ENCODE results near the gene CADM2.

Gene CADM2

GRCh38 chr3:85189731-85190130 lies 230.9 kb downstream of the CADM2 start:
- no peak for DNase-seq (ENCODE audit: low read depth in 3 of 3)

- DNase-seq (ENCODE audit: low read depth in 3 of 3), result no peak
Observed at GRCh38 chr3:85193565-85193964, 234.8 kb downstream of the CADM2 start.

GRCh38 chr3:85208650-85209049 lies 249.9 kb downstream of the CADM2 start:
- no peak for DNase-seq (ENCODE audit: low read depth in 3 of 3)

GRCh38 chr3:85210540-85210939 lies 251.8 kb downstream of the CADM2 start:
- no peak for DNase-seq (ENCODE audit: low read depth in 3 of 3)

- DNase-seq (ENCODE audit: low read depth in 3 of 3), result no peak
Observed at GRCh38 chr3:85228966-85229365, 270.2 kb downstream of the CADM2 start.

- no peak for DNase-seq (ENCODE audit: low read depth in 3 of 3)
Observed at GRCh38 chr3:85244091-85244490, 285.3 kb downstream of the CADM2 start.

- DNase-seq (ENCODE audit: low read depth in 3 of 3), result no peak
Observed at GRCh38 chr3:85244519-85244918, 285.7 kb downstream of the CADM2 start.

- DNase-seq (ENCODE audit: low read depth in 3 of 3), result no peak
Observed at GRCh38 chr3:85251766-85252165, 293.0 kb downstream of the CADM2 start.

- no peak for DNase-seq (ENCODE audit: low read depth in 3 of 3)
Observed at GRCh38 chr3:85252686-85253085, 293.9 kb downstream of the CADM2 start.

GRCh38 chr3:85254738-85255137 lies 295.9 kb downstream of the CADM2 start:
- no peak for DNase-seq (ENCODE audit: low read depth in 3 of 3)

- DNase-seq (ENCODE audit: low read depth in 3 of 3), result no peak
Observed at GRCh38 chr3:85255949-85256348, 297.2 kb downstream of the CADM2 start.

- no peak for DNase-seq (ENCODE audit: low read depth in 3 of 3)
Observed at GRCh38 chr3:85258326-85258725, 299.5 kb downstream of the CADM2 start.

- no peak for DNase-seq (ENCODE audit: low read depth in 3 of 3)
Observed at GRCh38 chr3:85258819-85259218, 300.0 kb downstream of the CADM2 start.

- no peak for DNase-seq (ENCODE audit: low read depth in 3 of 3)
Observed at GRCh38 chr3:85259748-85260147, 301.0 kb downstream of the CADM2 start.

GRCh38 chr3:85264381-85264780 lies 305.6 kb downstream of the CADM2 start:
- no peak for DNase-seq (ENCODE audit: low read depth in 3 of 3)

GRCh38 chr3:85270488-85270887 lies 311.7 kb downstream of the CADM2 start:
- DNase-seq (ENCODE audit: low read depth in 3 of 3), result no peak

GRCh38 chr3:85271911-85272310 lies 313.1 kb downstream of the CADM2 start:
- DNase-seq (ENCODE audit: low read depth in 3 of 3), result no peak

GRCh38 chr3:85288257-85288656 lies 329.5 kb downstream of the CADM2 start:
- no peak for DNase-seq (ENCODE audit: low read depth in 3 of 3)

- no peak for DNase-seq (ENCODE audit: low read depth in 3 of 3)
Observed at GRCh38 chr3:85297291-85297690, 338.5 kb downstream of the CADM2 start.

GRCh38 chr3:85298032-85298431 lies 339.2 kb downstream of the CADM2 start:
- DNase-seq (ENCODE audit: low read depth in 3 of 3), result no peak

- DNase-seq (ENCODE audit: low read depth in 3 of 3), result no peak
Observed at GRCh38 chr3:85303156-85303555, 344.4 kb downstream of the CADM2 start.

GRCh38 chr3:85304360-85304964 lies 345.7 kb downstream of the CADM2 start:
- DNase-seq (ENCODE audit: low read depth in 3 of 3), result no peak

GRCh38 chr3:85312331-85312730 lies 353.5 kb downstream of the CADM2 start:
- DNase-seq (ENCODE audit: low read depth in 3 of 3), result no peak

- DNase-seq (ENCODE audit: low read depth in 3 of 3), result no peak
Observed at GRCh38 chr3:85313380-85313779, 354.6 kb downstream of the CADM2 start.

All from stimulated activated CD4-positive, alpha-beta T cell treated with anti-CD3 and anti-CD28 coated beads, TNF-alpha, amount 100 ng/mL, for 24 hours (primary cell).